Esophagus squamous epithelium (tissue), 4 donors: ENCODE measurements around the gene ST3GAL3.

Experiments
- CTCF ChIP-seq, 6 experiments: fragments of 450-650 bp in 4 of 6; fragments of 200-600 bp in 2 of 6; sonication (generic) in 2 of 6; IDR thresholded peaks; one replicate each; pipeline ENCODE4 v1.5.1; 2016 to 2019; ENCODE audit warnings: antibody characterized with exemption in 6 of 6, mild to moderate bottlenecking in 4 of 6, moderate library complexity in 4 of 6
- POLR2A ChIP-seq, 4 donors: fragments of 450-650 bp; IDR thresholded peaks; one replicate each; pipeline ENCODE4 v1.6.1; 2017; ENCODE audit warnings: antibody characterized with exemption in 4 of 4, mild to moderate bottlenecking in 4 of 4, moderate library complexity in 3 of 4

- TF ChIP-seq CTCF (IDR thresholded peaks at IDR 0.05) (no peak), POLR2A (IDR thresholded peaks at IDR 0.05) (no peak)
These were observed 642 bp upstream of the ST3GAL3 start for GRCh38 chr1:43706598-43707189.
